WTC11 (cell line): Measurements from ENCODE around the gene AP5Z1.

ENCODE experiments used
- CTCF ChIP-seq: fragments of 200-600 bp; IDR thresholded peaks from 2 replicates; pipeline ENCODE4 v1.8.0; 2022; ENCODE audit warnings: antibody characterized with exemption
- ELF4 ChIP-seq: sonication (generic); formaldehyde crosslinking; IDR thresholded peaks from 2 replicates; pipeline ENCODE4 v1.8.1; 2022; ENCODE audit warnings: low read depth, mild to moderate bottlenecking, moderate library complexity, missing genetic modification reagents
- GTF2I ChIP-seq: fragments of 250-450 bp; sonication (Bioruptor Pico); conservative IDR thresholded peaks from 2 replicates; pipeline ENCODE4 v1.4.0; 2021; ENCODE audit warnings: mild to moderate bottlenecking
- NR3C1 ChIP-seq: sonication (generic); formaldehyde crosslinking; conservative IDR thresholded peaks from 2 replicates; pipeline ENCODE4 v1.8.1; 2023; ENCODE audit warnings: low read depth, mild to moderate bottlenecking, missing genetic modification reagents
- ZNF232 ChIP-seq: sonication (generic); formaldehyde crosslinking; IDR thresholded peaks from 2 replicates; pipeline ENCODE4 v1.8.0; 2022; ENCODE audit warnings: mild to moderate bottlenecking, missing genetic modification reagents
- ZNF263 ChIP-seq: sonication (generic); formaldehyde crosslinking; IDR thresholded peaks from 2 replicates; pipeline ENCODE4 v1.8.1; 2022; ENCODE audit warnings: low read depth, mild to moderate bottlenecking, moderate library complexity, missing genetic modification reagents

GRCh38 chr7:4725850-4726450 lies 49.5 kb upstream of the AP5Z1 start:
- TF ChIP-seq GTF2I (no peak), ZNF263 (CRISPR knock-in tag) (no peak), CTCF (no peak), ELF4 (CRISPR knock-in tag) (no peak), NR3C1 (CRISPR knock-in tag) (no peak), ZNF232 (CRISPR knock-in tag) (no peak)
